ENCODE data around the gene SUSD6.
"Not testable (repeated sequence)": the region's sequence is repeated elsewhere in the genome, so short reads cannot be mapped to it uniquely, and the experiment has no call there.

The SUSD6 gene

DNA sequence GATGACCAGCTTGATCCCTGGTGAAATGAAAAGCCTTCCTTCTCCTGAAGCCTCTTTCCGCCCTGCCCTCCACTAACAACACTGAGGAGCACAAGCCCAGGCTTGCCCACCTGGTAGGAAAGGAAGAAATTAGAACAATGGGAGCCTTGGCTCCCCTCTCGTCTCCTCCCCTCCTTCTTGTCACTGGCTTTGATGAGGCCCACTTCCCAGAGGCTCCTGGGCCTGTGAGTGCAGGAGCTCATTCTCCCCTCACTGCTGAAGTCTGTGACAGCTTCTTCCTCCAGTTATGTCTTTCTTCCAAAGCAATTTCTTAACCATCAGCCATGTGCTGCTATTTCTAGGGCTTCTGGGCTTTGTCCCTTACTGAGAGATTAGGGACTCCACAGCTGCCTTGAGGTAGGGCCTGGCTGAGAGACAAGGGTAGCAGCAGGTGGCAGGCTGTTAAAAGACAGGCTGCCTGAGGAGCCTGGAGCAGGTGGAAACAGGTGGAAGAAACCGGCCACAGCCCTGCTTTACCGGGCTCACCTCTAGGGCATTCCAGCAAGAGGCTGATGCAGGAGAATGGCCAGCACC, 101.9 kb downstream of the SUSD6 start:
- no peak for DNase-seq (ENCODE audit: low read depth)

DNA sequence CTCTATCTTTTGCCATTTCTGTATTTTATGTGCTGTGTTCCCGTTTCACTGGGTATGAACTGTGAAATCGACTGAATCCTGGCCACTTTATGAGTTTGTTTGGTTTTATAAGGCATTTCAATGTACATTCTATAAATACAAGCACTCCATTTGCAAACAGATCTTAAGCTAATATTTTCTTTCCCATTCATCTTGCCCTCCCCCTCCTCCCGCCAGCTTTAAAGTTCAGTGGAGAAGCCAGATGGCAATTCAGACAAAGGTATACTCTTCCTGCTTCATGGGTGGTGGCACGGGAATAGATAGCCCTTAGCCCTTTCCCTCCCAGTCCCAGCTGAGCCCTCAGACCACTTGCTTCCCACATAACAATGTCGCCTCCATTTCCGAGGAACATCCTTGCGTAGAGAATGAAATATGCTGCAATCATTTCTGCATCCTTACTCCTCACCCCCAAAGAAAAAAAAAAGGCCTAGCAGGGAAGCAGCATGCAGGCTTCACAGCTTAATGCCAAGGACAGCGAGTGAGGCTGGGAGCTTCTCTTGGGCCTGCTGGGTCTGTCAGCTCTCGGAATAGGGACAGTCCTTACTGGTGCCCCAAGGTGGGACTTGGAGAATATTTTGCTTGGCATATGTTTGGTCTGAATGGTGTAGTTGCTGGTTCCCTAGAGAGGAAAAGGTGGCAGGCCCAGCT, 102.7 kb downstream of the SUSD6 start:
- no peak for DNase-seq (ENCODE audit: low read depth)

DNA sequence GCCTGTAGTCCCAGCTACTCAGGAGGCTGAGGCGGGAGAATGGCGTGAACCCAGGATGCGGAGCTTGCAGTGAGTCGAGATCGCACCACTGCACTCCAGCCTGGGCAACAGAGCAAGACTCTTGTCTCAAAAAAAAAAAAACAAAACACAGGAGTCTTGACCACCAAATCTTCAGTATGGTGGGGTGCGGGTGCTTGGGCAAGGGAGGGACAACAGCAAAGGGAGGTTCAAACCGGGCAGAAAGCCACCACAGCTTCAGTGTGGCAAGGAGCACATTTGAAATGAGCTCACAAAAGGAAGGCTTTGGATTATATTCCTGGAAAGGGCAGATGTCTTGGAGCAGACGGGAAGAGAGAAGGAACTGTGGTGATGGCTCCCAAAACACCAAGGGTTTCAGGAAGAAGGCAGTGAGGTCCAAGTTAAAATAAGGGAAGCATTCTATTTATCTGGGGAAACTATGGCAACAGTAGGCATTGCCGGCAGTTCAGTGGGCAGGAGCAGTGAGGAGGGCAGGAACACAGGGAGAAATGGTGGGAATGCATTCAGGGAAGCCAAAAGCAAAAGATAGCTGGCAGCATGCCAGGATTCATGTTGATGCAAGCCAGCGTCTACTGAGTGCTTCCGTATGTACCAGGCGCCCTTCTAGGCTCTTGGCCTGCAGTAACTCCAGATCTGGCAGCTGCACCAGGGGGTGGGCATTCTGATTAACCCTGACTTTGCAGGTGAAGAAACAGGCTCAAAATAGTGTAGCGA, 104.5 kb downstream of the SUSD6 start:
- DNase-seq (ENCODE audit: low read depth) = no peak

GRCh38 chr14:69716478-69717187, 105.2 kb downstream of the SUSD6 start:
- DNase-seq (ENCODE audit: low read depth) = no peak

GRCh38 chr14:69718614-69719013, 107.2 kb downstream of the SUSD6 start:
- not testable (repeated sequence) for DNase-seq (ENCODE audit: low read depth)

DNA sequence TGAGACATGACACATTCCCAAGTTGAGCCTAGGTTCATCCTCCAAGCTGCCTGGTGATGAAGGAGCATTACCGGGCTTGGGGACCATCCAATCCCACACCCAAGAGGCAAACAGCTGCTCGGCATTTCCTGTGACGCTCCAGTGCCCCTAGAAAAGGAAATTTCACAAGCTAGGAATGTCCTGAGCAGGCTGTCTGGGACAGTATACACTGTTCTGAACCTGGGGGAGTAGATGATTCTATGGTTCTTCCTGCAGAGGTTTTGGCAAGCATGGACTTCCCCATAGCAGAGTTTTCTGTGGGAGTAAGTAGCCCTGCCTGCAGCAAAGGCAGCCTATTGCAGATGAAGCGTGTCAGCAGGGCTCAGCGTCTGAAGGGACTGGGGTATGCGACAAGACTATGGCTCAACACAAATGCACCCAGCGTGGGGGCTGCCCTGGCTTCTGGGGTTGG, 108.1 kb downstream of the SUSD6 start:
- DNase-seq (ENCODE audit: low read depth) = no peak

- DNase-seq (ENCODE audit: low read depth) = no peak
Measured at GRCh38 chr14:69720912-69721311, 109.5 kb downstream of the SUSD6 start.

DNA sequence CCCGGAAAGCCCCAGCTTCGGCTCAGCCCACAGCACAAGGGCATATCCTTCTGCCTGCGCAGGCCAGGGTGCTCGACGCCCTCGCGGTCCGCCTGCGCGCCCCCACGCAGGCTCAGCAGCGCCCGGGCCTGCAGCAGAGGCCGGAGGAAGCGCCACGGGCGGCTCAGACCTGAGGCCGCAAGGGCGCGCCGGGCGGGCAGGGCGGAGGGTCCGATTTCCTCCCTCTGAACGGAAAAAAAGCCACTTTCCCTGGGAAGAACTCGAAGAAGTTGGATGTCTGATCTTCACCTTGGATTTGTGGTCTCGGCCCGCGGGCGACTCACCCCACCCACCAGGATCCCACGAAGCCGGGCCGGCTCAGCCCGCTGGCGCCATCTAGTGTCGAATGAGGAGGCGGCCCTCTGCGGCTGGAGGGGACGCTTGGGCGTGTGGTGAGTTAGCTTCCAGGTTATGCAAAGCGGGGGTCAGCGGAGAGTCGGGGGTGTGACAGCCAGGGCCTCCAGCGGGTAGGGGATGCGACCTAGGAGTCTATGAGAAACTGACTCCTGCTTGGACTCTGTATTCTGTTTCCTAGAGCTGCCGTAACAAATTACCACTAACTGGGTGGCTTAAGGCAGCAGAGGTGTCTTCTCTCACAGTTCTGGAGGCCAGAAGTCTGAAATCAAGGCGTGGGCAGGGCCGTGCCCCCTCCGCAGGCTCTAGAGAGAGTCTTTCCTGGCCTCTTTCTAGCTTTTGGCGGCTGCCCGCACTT, 115.5 kb downstream of the SUSD6 start:
- DNase-seq (ENCODE audit: low read depth) = peak; percentile 74

DNA sequence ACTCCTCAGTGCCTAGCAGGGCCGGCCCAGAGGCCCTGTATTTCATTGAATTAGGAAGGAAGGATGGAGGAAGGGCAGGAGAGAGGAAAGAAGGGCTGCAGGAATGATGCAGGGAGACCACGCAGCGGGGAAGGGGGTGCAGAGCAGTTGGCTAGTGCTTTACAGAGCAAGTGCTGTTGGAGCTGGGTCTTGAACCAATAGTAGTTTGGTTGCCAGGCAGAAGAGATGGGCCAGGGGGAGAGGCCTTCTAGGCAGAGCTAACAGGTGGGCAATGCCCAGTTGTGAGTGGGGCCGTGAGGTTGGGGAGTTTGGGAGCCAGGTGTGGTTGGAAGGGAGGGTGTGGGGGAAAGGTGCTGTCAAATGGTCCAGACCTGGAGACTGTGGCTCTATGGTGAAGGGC, 116.5 kb downstream of the SUSD6 start:
- no peak for DNase-seq (ENCODE audit: low read depth)

- not testable (repeated sequence) for DNase-seq (ENCODE audit: low read depth)
Measured at GRCh38 chr14:69731919-69732598, 120.7 kb downstream of the SUSD6 start.

GRCh38 chr14:69736405-69736804, 125.0 kb downstream of the SUSD6 start:
- not testable (repeated sequence) for DNase-seq (ENCODE audit: low read depth)

- no peak for DNase-seq (ENCODE audit: low read depth)
Measured at GRCh38 chr14:69741055-69741454, 129.7 kb downstream of the SUSD6 start.

GRCh38 chr14:69749956-69750355, 138.6 kb downstream of the SUSD6 start:
- DNase-seq (ENCODE audit: low read depth) = no peak

DNA sequence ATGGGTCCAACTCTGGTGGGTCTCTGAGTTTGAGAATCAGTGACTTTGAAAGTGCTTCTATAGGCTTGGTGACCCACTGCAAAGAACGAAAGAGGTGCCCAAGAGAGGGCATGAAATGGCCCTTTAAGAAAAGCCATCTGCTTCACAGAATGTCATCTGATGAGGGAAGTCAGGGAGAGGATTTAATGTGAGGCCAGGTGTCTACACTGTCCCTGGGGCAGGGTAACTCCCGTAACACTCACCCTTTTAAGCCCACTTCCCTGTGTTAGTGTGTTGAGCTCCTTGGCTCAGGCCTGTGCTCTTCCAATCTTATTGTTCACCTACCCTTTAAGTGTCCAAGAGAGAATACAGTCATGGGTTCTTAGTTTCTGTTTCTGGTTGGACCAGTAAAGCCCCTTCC, 139.1 kb downstream of the SUSD6 start:
- no peak for DNase-seq (ENCODE audit: low read depth)

DNA sequence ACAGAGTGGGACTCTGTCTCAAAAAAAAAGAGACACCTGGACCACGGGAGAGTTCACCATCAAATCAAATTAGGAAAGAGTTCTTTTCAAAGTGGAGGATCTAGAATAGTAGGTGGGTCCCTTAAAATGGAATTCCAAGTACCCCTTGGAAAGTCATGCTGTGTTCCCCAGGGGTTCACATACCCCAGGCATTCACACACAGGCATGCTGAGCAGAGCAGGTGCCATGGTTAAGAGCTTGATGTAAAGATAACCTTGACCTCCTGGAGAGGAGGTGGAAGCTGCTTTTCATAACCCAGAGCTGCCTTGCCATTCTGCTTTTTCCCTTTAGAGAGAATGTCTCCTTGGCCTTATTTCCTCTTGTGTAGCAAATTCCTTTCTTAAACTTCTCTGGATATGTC, 141.4 kb downstream of the SUSD6 start:
- no peak for DNase-seq (ENCODE audit: low read depth)

DNA sequence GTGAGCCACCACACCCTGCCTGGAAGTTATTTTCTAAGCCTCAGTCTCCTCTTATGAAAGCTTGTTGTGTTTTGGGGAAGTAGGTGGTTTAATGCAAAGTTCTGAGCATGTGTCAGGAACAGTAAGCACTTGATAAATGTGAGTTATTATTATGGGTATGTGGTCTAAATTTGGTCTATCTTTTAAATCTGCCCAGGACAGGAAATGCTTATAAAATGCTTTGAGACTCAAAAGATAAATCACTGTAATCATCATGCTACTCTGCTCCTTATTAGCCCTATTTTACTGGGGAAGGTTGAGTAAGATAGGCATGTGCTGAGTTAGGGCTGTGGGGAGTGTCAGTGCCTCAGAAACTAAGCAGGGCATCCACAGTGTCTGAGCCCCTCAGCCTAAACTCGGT, 142.5 kb downstream of the SUSD6 start:
- no peak for DNase-seq (ENCODE audit: low read depth)

- DNase-seq (ENCODE audit: low read depth) = no peak
Measured at GRCh38 chr14:69754487-69754886, 143.1 kb downstream of the SUSD6 start.

- DNase-seq (ENCODE audit: low read depth) = no peak
Measured at GRCh38 chr14:69755296-69755695, 143.9 kb downstream of the SUSD6 start.

- DNase-seq (ENCODE audit: low read depth) = no peak
Measured at GRCh38 chr14:69755784-69756183, 144.4 kb downstream of the SUSD6 start.

DNA sequence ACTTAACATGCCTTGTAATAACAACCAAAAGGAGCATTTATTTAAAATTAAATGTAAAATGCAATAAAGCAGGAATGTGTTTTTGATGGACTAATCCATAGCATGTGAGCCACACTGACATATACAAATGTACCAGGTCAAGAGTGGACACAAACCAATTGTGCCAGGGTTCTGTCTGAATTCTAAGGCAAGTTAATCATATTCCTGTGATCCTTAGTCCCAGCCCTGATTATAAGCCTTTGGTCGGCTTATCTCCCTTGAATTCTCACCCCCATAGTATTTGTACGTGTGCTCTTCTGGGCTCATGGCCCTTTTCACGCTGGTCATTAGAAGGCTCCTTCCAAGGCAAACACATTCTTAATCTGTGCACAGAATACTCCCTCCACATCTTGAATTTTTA, 144.9 kb downstream of the SUSD6 start:
- no peak for DNase-seq (ENCODE audit: low read depth)

DNA sequence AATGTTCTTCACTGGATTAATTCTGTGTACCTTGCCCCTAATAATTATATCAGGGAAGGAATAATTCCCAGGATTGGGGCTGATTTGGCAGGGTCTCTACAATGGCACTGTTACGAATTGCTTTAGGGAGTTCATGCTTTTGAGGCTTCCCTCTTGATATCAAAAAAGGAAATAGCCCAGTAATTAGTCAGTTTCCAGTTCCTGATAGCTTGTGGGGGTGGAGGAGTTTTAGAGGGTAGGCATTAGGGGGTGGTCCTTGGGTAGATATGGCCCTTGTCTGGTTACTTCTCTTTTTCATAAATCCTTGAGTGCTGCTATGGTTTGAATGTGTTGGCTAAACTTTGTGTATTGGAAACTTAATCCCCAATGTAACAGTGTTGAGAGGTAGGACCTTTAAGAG, 149.4 kb downstream of the SUSD6 start:
- DNase-seq (ENCODE audit: low read depth) = no peak
